IPS DF 19.7 (cell line): ENCODE data around the gene FGL2.
"Not testable (repeated sequence)": the region's sequence is repeated elsewhere in the genome, so short reads cannot be mapped to it uniquely, and the experiment has no call there.

Experiments
- DNase-seq: peaks from one replicate; pipeline ENCODE4 v3.0.0-alpha.2; 2013; ENCODE audit warnings: low read depth, low spot score

FGL2 gene

DNA sequence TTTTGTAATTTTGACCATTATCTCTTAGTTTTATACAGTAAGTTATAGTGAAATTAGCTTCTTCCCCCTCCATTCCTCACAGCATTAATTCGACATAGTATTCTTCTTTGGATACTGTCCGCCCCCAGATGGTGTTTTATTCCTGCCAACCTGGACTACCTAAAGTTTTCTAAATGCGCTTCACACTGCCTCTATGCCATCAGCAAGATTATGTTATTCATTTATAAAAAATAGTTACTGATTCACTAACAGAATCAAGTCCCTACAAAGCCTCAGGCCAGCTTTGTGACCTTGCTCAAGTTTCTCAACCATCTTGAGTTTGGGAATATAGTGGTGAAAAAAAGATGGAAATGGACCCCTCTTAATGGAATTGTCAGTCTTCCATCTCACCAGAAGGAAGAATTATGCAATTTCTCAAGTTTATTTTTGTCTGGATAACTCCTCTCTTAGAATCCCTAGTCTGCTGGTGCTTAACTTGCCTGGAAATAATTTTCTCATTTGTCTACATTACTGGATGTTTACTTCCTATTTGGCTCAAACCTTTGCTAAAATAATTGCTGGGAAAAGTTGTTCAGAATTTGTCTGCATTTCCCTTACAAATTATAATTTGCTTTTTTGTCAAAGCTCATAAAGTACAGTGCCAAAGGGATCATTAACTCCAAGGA lies 16.7 kb upstream of the FGL2 start:
- DNase-seq = no peak

DNA sequence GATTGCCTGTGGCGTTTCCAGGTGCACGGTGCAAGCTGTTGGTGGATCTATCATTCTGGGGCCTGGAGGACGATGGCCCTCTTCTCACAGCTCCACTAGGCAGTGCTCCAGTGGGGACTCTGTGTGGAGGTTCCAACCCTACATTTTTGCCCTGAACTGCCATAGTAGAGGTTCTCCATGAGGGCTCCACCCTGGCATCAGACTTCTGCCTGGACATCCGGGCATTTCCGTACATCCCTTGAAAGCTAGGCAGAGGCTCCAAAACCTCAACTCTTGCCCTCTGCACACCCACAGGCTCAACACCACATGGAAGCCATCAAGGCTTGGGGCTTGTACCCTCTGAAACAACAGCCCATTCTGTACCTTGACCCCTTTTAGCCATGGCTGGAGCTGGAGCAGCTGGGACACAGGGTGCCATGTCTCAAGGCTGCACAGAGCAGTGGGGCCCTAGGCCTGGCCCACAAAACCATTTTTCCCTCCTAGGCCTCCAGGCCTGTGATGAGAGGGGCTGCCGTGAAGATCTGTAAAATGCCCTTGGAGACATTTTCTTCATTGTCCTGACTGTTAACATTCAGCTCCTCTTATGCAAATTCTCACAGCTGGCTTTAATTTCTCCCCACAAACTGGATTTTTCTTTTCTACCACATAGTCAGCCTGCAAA lies 10.0 kb upstream of the FGL2 start:
- DNase-seq = no peak

DNA sequence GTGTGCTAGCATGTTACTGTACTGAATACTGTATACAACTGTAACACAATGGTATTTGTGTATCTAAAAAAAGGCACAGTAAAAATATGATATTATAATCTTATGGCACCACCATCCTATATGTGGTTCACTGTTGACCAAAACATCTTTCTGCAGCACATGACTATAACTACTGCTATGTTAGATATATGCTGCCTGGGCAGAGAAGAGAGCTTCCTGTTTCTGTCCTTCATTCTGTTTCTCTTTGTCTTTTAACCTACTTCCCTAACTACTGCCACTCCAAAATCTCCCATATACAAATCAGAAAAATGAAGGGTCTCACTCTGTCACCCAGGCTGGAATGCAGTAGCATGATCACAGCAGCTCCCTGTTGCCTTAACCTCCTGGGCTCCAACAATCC lies 8.8 kb upstream of the FGL2 start:
- DNase-seq = no peak

DNA sequence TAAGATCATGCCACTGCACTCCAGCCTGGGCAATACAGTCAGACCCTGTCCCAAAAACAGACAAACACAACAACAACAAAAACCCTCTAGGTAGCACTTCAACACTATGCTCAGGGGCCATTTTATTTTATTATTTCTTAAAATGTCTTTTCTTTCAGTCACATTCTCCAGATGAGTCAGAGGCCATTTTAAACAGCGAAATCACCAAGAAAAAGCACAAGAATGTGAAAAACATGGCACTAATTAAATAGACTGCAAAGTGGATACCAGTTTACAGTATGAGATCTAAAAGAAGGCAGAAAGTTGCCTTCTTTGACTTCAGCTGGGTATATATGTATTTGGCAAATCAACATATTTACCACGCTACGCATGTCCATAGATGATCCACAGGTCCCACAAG lies 6.1 kb upstream of the FGL2 start:
- no peak for DNase-seq

DNA sequence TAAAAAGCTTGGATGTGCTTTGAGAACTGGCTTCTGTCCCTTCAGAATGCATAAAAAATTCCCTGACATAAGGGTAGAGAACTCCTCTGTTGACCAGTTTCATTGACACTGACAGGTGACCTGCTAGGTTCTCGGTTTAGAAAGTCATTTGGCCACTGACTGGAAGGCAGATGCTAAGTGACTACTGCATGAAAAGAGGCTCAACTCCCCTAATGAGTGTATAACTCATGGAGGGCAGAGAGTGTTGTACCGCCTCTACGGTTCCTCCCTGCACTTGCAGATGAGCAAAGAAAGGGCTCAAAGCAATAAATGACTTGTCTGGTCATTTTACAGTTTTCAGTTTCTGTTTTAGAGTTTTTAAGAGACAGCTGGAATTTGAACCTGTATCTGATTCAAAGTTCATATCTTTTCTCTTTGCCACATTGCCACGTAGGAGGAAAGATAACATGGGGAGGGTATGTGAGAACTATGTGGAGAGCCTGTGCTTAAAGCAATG lies 2.9 kb upstream of the FGL2 start:
- no peak for DNase-seq

DNA sequence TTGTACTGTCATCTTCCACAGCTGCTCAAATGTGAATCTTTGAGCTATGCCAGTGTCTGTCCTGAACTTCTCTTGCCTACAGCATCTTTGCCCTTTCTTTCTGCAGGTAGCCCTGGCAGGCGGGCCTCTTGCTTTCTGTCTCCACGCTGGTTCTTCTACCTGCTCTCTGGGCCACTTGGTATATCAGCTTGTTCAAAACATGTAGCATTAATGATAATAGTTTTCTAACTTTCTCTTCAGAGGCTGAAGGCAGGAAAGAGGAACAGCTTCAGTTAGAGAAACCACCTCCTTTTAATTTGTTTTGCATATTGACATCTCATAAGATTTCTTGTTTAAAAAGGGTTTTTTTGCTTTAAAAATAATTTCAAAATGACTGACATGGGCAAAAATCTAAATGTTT lies 923 bp upstream of the FGL2 start:
- no peak for DNase-seq

DNA sequence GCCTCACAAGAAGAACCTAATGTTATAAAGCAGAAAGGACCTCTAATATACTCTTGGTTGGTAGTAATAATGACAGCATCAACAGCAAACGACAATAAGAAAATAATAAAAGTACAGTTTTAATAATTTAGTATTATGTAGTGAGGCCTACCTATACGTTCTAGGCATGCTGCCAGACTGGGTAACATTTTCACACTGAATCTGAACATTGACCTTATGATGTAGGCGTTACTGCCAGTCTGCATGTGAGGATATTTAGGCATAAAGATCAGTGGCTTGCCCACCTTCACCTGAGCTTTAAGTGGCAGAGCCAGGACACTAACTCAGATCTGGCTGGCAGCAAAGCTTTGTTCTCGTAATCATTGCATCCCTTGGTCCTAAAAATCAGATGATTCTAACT lies 2.5 kb downstream of the FGL2 start:
- DNase-seq = no peak

DNA sequence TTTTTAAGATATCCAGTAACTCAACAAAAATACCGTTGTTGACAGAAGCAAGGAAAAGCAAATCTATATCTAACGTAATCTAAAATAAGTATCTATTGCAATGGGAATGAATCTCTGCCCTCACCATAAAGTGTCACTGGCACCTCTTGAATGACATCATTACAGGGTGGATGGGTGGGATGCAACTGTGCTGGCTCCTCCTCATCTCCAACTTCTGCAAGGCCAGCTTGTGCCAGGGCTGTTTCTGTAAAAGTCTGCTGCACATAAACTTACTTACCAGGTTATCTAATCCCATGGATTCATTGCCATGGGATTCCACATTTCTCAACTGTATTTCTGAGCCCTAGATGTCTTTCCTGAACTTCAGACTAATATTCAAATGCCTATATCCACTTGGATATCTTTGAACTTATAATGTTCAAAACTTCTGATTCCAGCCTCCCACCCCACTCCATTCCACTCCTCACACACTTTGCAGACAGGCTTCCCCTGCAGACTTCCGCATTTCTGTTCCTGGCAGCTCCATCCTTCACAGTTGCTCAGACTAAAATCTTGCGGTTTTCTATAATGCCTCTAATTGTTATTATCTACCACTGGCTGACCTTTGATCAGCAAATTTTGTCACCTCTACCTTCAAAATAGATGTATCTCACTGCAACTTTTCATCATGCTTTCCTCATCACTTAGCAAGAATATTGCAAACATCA lies 10.7 kb downstream of the FGL2 start:
- no peak for DNase-seq

DNA sequence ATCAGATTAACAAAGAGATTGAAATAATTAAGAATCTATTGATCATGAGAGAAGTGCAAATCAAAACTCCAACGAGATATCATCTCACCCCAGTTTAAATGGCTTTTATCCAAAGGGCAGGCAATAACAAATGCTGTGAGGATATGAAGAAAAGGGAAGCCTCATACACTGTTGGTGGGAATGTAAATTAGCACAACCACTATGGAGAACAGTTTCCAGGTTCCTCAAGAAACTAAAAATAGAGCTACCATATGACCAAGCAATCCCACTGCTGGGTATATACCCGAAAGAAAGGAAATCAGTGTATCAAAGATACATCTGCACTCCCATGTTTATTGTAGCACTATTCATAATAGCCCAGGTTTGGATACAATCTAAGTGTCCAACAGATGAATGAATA lies 13.8 kb downstream of the FGL2 start:
- DNase-seq = no peak

DNA sequence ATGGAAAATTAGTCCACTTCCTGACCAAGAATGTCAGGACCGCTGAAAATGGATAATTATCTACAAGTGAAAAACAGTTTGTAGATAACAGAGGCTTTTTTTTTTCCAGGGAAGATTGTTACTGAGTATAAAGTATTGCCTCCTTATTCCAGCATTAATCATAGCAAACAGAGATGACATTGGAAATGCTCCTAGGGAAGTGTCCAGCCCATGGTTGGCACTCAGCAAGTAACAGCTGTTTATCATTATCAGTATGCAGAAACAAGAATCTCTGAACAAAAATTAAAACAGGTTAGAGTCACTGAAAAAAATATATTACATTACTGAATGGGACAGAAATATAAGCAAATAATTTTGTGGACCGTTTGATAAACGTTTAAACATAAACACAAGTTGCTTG lies 14.6 kb downstream of the FGL2 start:
- no peak for DNase-seq

DNA sequence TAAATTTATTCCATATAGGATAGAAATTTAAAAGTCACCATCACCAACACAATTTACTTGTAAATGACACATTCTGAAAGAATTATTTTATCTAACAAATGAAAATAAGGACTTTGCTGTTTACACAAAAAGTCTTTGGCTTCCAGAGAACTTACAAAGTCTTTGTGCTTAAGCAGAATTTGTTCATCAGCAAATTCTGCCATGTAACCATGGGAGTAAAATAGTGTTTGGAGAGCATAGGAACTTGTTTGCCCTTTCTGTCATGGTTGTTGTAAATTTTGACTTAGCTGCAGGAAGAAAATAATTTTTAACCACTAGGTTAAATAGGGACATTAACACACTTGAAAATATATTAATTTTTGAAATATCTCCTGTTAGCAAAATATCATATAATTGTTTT lies 15.2 kb downstream of the FGL2 start:
- DNase-seq = no peak

DNA sequence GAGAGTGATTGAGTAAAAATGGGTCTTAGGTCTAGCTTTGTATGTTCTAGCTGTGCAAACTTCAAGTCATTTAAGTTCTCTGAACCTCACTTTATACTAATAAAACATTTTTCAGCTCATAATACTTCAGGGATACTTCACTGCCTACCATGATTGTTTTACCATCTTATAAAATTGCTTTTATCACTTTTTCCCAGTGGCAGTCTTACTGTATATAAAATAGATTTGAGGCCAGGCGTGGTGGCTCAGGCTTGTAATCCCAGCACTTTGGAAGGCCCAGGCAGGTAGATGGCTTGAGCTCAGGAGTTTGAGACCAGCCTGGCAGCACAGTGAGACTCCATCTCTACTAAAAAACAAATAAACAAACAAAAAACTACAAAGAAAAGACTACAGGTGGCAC lies 17.4 kb downstream of the FGL2 start:
- DNase-seq = no peak

DNA sequence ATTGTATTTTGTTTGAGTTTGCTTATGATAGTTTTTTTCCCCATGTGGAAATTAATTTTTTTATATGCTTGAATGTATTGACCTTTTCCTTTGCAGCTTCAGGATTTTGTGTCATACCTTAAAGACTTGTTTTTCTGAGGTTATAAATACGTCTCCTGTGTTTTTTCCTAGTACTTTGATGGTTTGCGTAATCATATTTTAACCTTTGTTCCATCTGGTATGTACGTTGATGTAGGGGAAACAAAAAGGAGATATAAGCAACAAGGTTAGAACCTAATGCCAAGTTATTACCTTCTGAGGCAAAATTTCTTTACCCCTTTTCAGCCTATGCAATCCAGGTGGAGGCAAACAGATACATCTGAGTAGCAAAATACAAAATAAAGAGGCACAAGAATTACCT lies 17.9 kb downstream of the FGL2 start:
- DNase-seq = no peak

DNA sequence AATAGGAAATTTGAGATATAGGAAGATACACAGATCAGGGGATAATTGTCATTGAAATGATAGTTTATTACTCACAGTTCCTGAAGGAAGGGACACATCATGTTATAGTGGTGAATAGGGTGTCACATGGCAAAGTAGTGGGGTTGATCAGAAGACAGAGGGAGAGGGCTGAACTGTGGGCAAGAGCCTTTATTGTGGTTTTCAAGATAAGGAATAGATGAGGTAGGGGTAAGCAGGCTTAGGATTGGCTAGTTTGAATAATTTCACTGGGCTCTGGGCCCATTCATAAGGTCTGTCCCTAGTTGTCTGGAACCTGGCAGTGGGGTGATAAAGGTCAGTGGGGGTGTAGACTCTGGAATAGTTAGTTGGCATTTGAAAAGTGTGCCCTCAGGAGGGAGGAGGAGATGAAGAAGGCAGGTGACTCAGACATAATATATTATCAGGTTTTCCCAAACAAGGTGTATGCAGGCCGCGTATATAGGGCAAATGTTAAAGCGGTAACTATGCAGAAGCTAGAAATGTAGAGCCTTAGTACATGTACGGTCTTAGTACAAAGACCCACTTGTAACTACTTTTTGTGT lies 18.5 kb downstream of the FGL2 start:
- no peak for DNase-seq

DNA sequence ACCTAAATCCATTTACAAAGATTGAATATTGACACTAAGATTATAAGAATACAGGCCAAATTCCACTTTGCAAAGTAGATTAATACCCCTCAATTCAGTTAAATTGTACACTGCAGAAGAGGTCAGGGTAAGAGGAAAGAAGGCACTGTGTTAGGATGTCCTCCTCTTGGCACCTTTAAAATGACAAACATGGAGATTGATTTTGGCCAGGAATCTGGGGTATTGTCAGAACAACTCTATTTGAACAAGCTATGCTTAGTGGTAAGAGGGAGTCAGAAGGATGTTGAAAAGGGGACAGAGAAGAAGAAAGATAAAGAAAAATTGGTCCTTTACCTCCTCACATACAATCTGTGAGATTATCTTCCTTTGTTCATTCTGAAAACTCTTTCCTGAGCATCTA lies 21.6 kb downstream of the FGL2 start:
- DNase-seq = not testable (repeated sequence)

DNA sequence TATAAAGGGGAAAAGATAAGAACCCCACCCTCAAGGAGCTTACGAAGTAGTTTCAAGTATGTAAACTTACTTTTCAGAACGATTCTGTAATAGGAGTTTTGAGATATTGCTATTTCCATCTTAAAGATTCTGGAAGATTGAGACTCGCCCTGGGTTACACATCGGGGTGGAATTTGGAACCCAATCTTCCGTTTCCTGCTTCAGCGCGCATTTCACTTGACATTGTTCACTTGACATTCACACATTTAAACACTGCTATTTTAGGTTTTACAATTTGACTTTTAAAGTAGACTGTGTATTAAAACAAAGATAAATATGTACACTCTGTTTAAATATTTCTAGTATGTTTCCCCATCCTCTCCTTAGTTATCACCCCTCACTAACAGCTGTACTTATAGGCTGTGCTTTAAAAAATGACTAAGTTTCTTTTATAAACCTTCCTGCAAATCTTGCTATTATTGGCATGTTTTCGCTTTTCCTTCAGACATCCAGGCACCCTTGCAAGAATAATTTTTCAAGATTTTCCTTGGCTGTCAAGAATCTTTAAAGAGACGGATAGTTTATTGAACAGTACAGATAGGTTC lies 22.2 kb downstream of the FGL2 start:
- DNase-seq = not testable (repeated sequence)

DNA sequence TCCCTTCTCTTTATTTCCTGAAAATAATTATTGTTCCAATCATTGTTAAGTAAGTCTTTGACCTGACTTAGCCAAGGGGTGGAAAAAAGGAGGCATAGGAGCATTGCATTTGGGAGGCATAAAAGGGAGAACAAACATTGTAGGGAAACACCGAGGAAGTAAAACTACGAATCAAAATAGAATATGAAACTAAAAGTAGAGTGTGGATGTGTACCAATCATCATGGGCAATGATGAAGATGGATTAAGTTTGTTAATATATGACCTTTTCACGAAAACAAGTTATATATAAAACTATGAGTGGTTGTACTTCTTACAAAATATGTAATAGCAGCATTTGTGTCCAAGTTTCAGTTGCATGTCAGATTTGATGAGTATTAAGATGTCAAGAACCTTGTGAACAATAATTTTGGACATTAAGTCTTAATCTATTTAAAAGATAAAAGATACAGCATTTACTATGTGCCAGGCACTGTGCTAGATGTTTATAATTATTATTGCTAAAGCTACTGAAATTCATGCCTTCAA lies 24.3 kb downstream of the FGL2 start:
- DNase-seq = not testable (repeated sequence)

DNA sequence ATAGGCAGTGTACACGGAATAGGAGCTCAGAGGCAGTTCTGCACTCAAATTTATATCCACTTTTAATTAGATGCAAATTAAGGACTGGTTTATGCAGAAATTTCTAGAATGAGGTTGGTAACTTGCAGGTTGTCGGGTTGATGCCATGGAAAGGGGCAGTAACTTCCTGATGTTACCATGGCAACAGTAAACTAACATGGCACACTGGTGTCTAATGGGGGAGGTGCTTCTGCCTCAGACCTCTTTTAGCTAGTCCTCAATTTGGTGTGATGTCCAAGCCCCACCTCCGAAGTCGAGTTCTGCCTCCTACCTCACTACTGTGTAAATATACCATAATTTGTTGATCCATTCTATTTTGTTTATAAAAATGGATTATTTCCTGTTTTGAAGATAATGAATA lies 25.2 kb downstream of the FGL2 start:
- not testable (repeated sequence) for DNase-seq

DNA sequence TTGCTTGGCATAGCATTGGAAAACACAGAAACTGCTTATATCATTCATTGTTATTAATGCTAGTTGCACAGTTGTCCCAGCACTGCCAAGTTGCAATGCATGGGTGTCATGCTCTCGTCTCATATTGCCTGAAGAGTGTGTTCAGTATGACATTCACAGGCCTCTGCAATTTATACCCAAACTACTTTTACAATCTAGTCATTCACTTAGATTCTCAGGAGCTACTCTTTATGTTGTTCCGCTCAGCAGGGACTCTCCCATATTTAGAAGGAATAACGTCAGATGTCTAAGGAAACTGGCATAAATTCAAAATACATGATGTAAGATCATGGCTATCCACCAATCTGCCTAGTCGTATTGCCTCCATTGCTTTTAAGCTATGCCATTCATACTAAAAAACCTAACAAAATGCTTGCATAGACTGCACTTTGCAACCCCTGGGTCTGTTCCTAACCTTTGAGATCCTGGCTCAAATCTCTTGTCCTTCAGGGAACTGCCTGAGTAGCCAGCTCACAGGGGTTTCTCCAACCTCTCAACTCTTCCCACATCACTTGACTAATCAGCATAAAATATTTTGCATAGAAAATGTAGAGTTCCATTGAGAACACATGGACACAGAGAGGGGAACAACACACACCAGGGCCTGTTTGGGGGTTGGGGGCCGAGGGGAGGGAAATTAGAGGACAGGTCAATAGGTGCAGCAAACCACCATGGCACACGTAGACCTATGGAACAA lies 27.0 kb downstream of the FGL2 start:
- DNase-seq = not testable (repeated sequence)

DNA sequence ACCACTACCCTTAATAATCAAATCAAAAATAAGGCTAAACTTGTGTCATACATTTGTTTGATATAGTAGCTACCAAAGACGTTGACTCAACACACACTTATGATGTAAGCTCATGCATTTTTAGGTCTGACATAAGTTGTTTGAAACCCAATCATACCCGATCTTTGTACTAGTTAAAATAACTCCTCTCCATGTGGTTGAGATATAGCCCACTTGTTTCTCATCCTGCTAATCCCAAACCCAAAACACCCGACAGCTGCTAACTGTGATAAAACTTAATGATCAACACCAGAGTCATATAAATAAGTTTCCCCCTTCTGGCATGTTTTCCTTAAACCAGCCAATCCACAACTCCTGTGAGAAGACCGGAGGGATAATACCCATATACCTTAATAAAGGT lies 28.5 kb downstream of the FGL2 start:
- not testable (repeated sequence) for DNase-seq

DNA sequence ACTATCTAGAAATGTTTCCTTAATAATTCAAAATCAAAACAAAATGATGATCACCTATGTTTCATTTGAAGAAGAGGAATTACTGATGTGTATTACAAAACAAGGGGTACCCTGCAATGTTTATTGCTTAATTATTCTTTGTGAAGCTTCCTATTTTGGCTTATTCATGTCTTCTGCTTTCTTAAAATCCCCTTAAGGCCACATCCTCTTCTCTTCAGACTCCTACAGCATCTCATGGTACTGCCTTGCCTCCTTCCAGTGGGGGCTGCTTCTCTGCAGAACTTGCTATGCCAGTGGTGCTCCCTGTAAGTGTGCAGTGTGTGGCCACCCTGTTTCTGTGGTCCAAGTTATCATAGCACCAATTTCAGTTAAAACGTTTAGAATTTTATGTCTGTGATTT lies 42.2 kb downstream of the FGL2 start:
- no peak for DNase-seq
